IMR-90 (cell line): ENCODE results near the gene RAMP3. TPM values are rescaled to one million over a fixed set of nuclear protein-coding genes. Genes with fewer than 3 reads are reported as not detected.

Source experiments
- ATAC-seq: fragments of 200-7000 bp; cut with Tn5 transposase; 2 replicates; pipeline ENCODE4 v1.9.1; 2020; ENCODE audit warnings: low read depth, mild to moderate bottlenecking, moderate library complexity
- BruUV-seq: library from RNA; stranded (reverse); fragments of 400-500 nt; replicated peaks from 2 replicates; lab custom pipeline; 2021; lab: Mats Ljungman, UMichigan
- CTCF ChIA-PET: fragments of 300-600 bp; formaldehyde crosslinking; extraction: SDS; loops from one replicate; lab custom pipeline; 2021; ENCODE audit warnings: antibody characterized with exemption; lab: Yijun Ruan, JAX
- POLR2A ChIA-PET: fragments of 300-600 bp; sonication (Branson Sonifier 250); formaldehyde crosslinking; loops from one replicate; lab custom pipeline; 2022; ENCODE audit warnings: antibody characterized with exemption; ENCODE audit not compliant: unreplicated experiment; lab: Charles Lee
- DNase-seq: peaks from one replicate; pipeline ENCODE4 v3.0.0; 2013
- H2AFZ ChIP-seq: replicated peaks from 2 replicates; pipeline ENCODE3; 2013; ENCODE audit warnings: low read length, mild to moderate bottlenecking; ENCODE audit not compliant: poor library complexity
- H2AK5ac ChIP-seq: 2 replicates; pipeline ENCODE4 v1.6.1; 2013; ENCODE audit warnings: low read depth, low read length, inconsistent platforms
- H2AK9ac ChIP-seq: replicated peaks from 2 replicates; pipeline ENCODE3; 2013; ENCODE audit warnings: mild to moderate bottlenecking, low read depth, low read length, moderate library complexity; ENCODE audit not compliant: poor library complexity
- H2BK120ac ChIP-seq: 2 replicates; pipeline ENCODE4 v1.6.1; 2013; ENCODE audit warnings: low read depth, low read length, inconsistent platforms
- H2BK15ac ChIP-seq: 3 replicates; pipeline ENCODE4 v1.6.1; 2013; ENCODE audit warnings: low read depth, low read length, inconsistent platforms
- H2BK20ac ChIP-seq: 2 replicates; pipeline ENCODE4 v1.6.1; 2013; ENCODE audit warnings: low read depth, mild to moderate bottlenecking, inconsistent platforms, low read length, moderate library complexity
- H2BK5ac ChIP-seq: 2 replicates; pipeline ENCODE4 v1.6.1; 2013; ENCODE audit warnings: mild to moderate bottlenecking, low read depth, low read length, inconsistent platforms; ENCODE audit not compliant: poor library complexity, severe bottlenecking
- H3K14ac ChIP-seq: replicated peaks from 2 replicates; pipeline ENCODE4 v1.6.1; 2013; ENCODE audit warnings: low read depth, low read length, inconsistent platforms
- H3K18ac ChIP-seq: 2 replicates; pipeline ENCODE4 v1.6.1; 2013; ENCODE audit warnings: low read depth, low read length, control low read depth
- H3K23ac ChIP-seq: 2 replicates; pipeline ENCODE4 v1.6.1; 2013; ENCODE audit warnings: low read depth, low read length, inconsistent platforms
- H3K27ac ChIP-seq: 2 replicates; pipeline ENCODE4 v1.5.1; 2013; ENCODE audit warnings: mild to moderate bottlenecking, control low read depth, low read length; ENCODE audit not compliant: insufficient read depth
- H3K27me3 ChIP-seq: 2 replicates; pipeline ENCODE4 v1.6.1; 2013; ENCODE audit warnings: low read length; ENCODE audit not compliant: control insufficient read depth, insufficient read depth
- H3K36me3 ChIP-seq: 2 replicates; pipeline ENCODE4 v1.6.1; 2013; ENCODE audit warnings: low read length, mixed read lengths; ENCODE audit not compliant: control insufficient read depth, insufficient read depth
- H3K4ac ChIP-seq: 2 replicates; pipeline ENCODE4 v1.6.1; 2013; ENCODE audit warnings: low read depth, low read length, inconsistent platforms
- H3K4me1 ChIP-seq: 2 replicates; pipeline ENCODE4 v1.6.1; 2013; ENCODE audit warnings: low read length, mixed read lengths; ENCODE audit not compliant: control insufficient read depth, insufficient read depth
- H3K4me2 ChIP-seq: 2 replicates; pipeline ENCODE4 v1.6.1; 2013; ENCODE audit warnings: low read depth, mild to moderate bottlenecking, control low read depth, low read length, moderate library complexity
- H3K4me3 ChIP-seq: 2 replicates; pipeline ENCODE4 v1.5.1; 2013; ENCODE audit warnings: low read depth, mild to moderate bottlenecking, control low read depth, low read length, moderate library complexity; ENCODE audit not compliant: insufficient read depth
- H3K56ac ChIP-seq: 2 replicates; pipeline ENCODE4 v1.6.1; 2013; ENCODE audit warnings: low read length, inconsistent platforms; ENCODE audit not compliant: insufficient read depth; ENCODE audit errors: extremely low read depth
- H3K79me1 ChIP-seq, 2 experiments: 2 replicates each; pipeline ENCODE4 v1.6.1; 2013; ENCODE audit warnings: low read length in 2 of 2, inconsistent platforms in 1 of 2, low read depth in 1 of 2
- H3K9ac ChIP-seq: 2 replicates; pipeline ENCODE4 v1.6.1; 2013; ENCODE audit warnings: low read depth, low read length, control low read depth
- H3K9me1 ChIP-seq: 2 replicates; pipeline ENCODE4 v1.6.1; 2013; ENCODE audit warnings: low read length, inconsistent platforms; ENCODE audit not compliant: insufficient read depth
- H3K9me3 ChIP-seq: 2 replicates; pipeline ENCODE4 v1.6.1; 2013; ENCODE audit warnings: low read length; ENCODE audit not compliant: control insufficient read depth, insufficient read depth
- H4K20me1 ChIP-seq: 2 replicates; pipeline ENCODE4 v1.6.1; 2013; ENCODE audit warnings: low read length, inconsistent platforms; ENCODE audit not compliant: insufficient read depth
- H4K5ac ChIP-seq: 2 replicates; pipeline ENCODE4 v1.6.1; 2013; ENCODE audit warnings: mild to moderate bottlenecking, low read depth, low read length, control low read depth
- H4K8ac ChIP-seq, 2 experiments: 2 replicates each; pipeline ENCODE4 v1.6.1; 2013; ENCODE audit warnings: low read depth in 2 of 2, low read length in 2 of 2, control low read depth in 1 of 2, inconsistent platforms in 1 of 2
- H4K91ac ChIP-seq: 2 replicates; pipeline ENCODE4 v1.6.1; 2013; ENCODE audit warnings: low read depth, low read length, inconsistent platforms; ENCODE audit not compliant: insufficient read depth
- BHLHE40 ChIP-seq: fragments of 150-350 bp; IDR thresholded peaks from 2 replicates; pipeline ENCODE4 v1.6.1; 2016; ENCODE audit warnings: mild to moderate bottlenecking, low read depth, low read length
- CEBPB ChIP-seq: IDR thresholded peaks from 2 replicates; pipeline ENCODE4 v1.6.1; 2012; ENCODE audit warnings: low read depth, low read length, improper control_type of control experiment
- CHD1 ChIP-seq: IDR thresholded peaks from 2 replicates; pipeline ENCODE4 v1.6.1; 2012; ENCODE audit warnings: low read depth, low read length, improper control_type of control experiment
- FOS ChIP-seq: fragments of 150-350 bp; IDR thresholded peaks from 2 replicates; pipeline ENCODE4 v1.6.1; 2016; ENCODE audit warnings: low read depth, low read length
- MAFK ChIP-seq: IDR thresholded peaks from 2 replicates; pipeline ENCODE4 v1.6.1; 2012; ENCODE audit warnings: low read depth, low read length, improper control_type of control experiment
- MAZ ChIP-seq: IDR thresholded peaks from 2 replicates; pipeline ENCODE4 v1.6.1; 2012; ENCODE audit warnings: low read depth, mild to moderate bottlenecking, low read length, improper control_type of control experiment, moderate library complexity, borderline replicate concordance
- MXI1 ChIP-seq: IDR thresholded peaks from 2 replicates; pipeline ENCODE4 v1.6.1; 2012; ENCODE audit warnings: low read depth, mild to moderate bottlenecking, low read length, moderate library complexity, borderline replicate concordance
- NFE2L2 ChIP-seq: fragments of 150-350 bp; IDR thresholded peaks from 2 replicates; pipeline ENCODE4 v1.6.1; 2016; ENCODE audit warnings: low read depth, mild to moderate bottlenecking, low read length
- POLR2A ChIP-seq: IDR thresholded peaks from 2 replicates; pipeline ENCODE4 v1.6.1; 2012; ENCODE audit warnings: mild to moderate bottlenecking, low read depth, low read length
- RAD21 ChIP-seq: IDR thresholded peaks from 2 replicates; pipeline ENCODE4 v1.6.1; 2012; ENCODE audit warnings: low read length, improper control_type of control experiment
- RCOR1 ChIP-seq: IDR thresholded peaks from 2 replicates; pipeline ENCODE4 v1.6.1; 2012; ENCODE audit warnings: mild to moderate bottlenecking, low read length, improper control_type of control experiment; ENCODE audit not compliant: insufficient replicate concordance
- RFX5 ChIP-seq: IDR thresholded peaks from 2 replicates; pipeline ENCODE4 v1.8.0; 2012; ENCODE audit warnings: low read depth, mild to moderate bottlenecking, low read length, moderate library complexity
- SMC3 ChIP-seq: fragments of 150-350 bp; IDR thresholded peaks from 2 replicates; pipeline ENCODE4 v1.6.1; 2016; ENCODE audit warnings: low read depth, mild to moderate bottlenecking, antibody characterized with exemption, low read length, moderate library complexity
- WGBS, 2 experiments: methylation state at CpG; one replicate each; pipeline versions ENCODE4 v1.1.5 to v1.1.7; 2013; ENCODE audit warnings: missing lambda C conversion rate in 2 of 2; ENCODE audit not compliant: insufficient read length in 1 of 2; ENCODE audit errors: extremely low coverage in 2 of 2; 5-methylcytosine and 5-hydroxymethylcytosine counted together
- dilution Hi-C: fragments of 300-500 bp; cut with HindIII; formaldehyde crosslinking; loops from one replicate; pipeline ENCODE4 v1.14.3; 2018; ENCODE audit warnings: low sequenced_read_pairs; ENCODE audit not compliant: unreplicated experiment
- in situ Hi-C: fragments of 300-500 bp; cut with MboI; formaldehyde crosslinking; loops from 3 replicates; pipeline ENCODE4 v1.14.3; 2019; ENCODE audit warnings: low sequenced_read_pairs, inconsistent platforms, mixed read lengths
- intact Hi-C: fragments of 100-400 bp; cut with micrococcal nuclease; formaldehyde crosslinking; loops from 2 replicates; pipeline ENCODE4 v1.10.0; 2022
- polyA plus RNA-seq, 3 experiments: library from polyadenylated mRNA; depleted of rRNA; stranded (reverse); fragments of >200 nt; gene quantifications; 2 replicates each; pipeline ENCODE4 v1.2.3, GENCODE V29; 2012; ENCODE audit warnings: low replicate concordance in 1 of 3
- total RNA-seq: library from RNA; depleted of rRNA; stranded (reverse); fragments of >200 nt; gene quantifications from 2 replicates; pipeline ENCODE4 v1.2.3, GENCODE V29; 2012
- TF ChIP-seq, protein P1 (sequence below): fragments of 150-350 bp; IDR thresholded peaks from 2 replicates; pipeline ENCODE4 v1.6.1; 2017; ENCODE audit warnings: mild to moderate bottlenecking, antibody characterized with exemption, low read length, low read depth
- TF ChIP-seq, protein P2 (sequence below): fragments of 150-350 bp; IDR thresholded peaks from 2 replicates; pipeline ENCODE4 v1.6.1; 2016; ENCODE audit warnings: low read depth, mild to moderate bottlenecking, low read length, moderate library complexity, borderline replicate concordance
- TF ChIP-seq, protein P3 (sequence below): conservative IDR thresholded peaks from 2 replicates; pipeline ENCODE4 v1.5.1; 2012; ENCODE audit warnings: mild to moderate bottlenecking, low read depth, low read length, improper control_type of control experiment

The RAMP3 gene
- total and polyA plus RNA-seq, 2 of the 4 experiments (the other 2 are of a cell fraction): not detected

DNA sequence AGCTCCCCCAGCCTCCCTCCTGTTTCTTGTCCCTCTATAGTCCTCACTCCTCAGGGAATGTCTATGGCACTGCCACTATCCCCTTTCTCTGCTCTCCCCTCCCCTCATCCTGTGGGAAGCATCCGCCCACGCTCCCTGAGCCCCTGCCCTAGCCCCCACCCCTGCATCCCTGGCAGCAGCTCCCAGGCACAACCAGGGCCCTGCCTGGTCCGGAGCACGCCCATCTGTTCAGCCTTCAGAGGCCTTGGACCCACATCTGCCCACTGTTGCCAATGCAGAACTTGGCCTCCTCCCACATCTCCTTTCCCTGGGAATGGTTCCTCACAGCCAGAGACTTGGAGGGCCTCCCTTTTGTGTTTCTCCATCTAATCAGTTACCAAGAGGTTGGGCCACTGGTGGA is 25.7 kb upstream of the RAMP3 start:
- Histone ChIP-seq H4K20me1 (no peaks in the 10 kb centered on the region), H3K9me3 (no peaks in the 10 kb centered on the region), H2BK120ac (no peak overlapping the region), H2AFZ (no peak overlapping the region), H3K56ac (no peak overlapping the region), H3K27me3 (peaks cover 23% of the 10 kb centered on the region), H4K8ac (no peak overlapping the region), H4K91ac (no peak overlapping the region), H3K4me1 (no peaks in the 10 kb centered on the region), H2BK15ac (no peak overlapping the region), H3K4me3 (no peak overlapping the region), H4K5ac (no peak overlapping the region), H2BK5ac (no peak overlapping the region), H2AK5ac (no peak overlapping the region), H2AK9ac (no peak overlapping the region), H3K36me3 (no peaks in the 10 kb centered on the region), H3K4ac (no peak overlapping the region), H3K27ac (no peak overlapping the region), H3K23ac (no peak overlapping the region), H3K9ac (no peak overlapping the region), H3K18ac (no peak overlapping the region), H2BK20ac (no peak overlapping the region), H3K14ac (no peak overlapping the region), H3K79me1 (no peaks in the 10 kb centered on the region), H3K4me2 (no peak overlapping the region), H3K9me1 (no peaks in the 10 kb centered on the region; the same call in 1 of the 2 replicates)
- in situ Hi-C loops: loop anchor here (10.0 kb wide), 3 partner anchors 167 to 537 kb away; no protein-coding TSS in a partner anchor
- CTCF ChIA-PET: no interaction called here
- 39% methylated on average over 3 of the region's 4 CpGs; no CpG with 5 or more reads in 1 of the 2 experiments for WGBS, 2 experiments
- no peak for ATAC-seq
- POLR2A ChIA-PET: no interaction called here
- TF ChIP-seq FOS (no peak), CEBPB (no peak), RFX5 (no peak), BHLHE40 (no peak), MXI1 (no peak), MAFK (no peak), MAZ (no peak), POLR2A (no peak), SMC3 (no peak), RAD21 (no peak), RCOR1 (no peak), NFE2L2 (no peak), CHD1 (no peak)
- TF ChIP-seq, protein P1, sequence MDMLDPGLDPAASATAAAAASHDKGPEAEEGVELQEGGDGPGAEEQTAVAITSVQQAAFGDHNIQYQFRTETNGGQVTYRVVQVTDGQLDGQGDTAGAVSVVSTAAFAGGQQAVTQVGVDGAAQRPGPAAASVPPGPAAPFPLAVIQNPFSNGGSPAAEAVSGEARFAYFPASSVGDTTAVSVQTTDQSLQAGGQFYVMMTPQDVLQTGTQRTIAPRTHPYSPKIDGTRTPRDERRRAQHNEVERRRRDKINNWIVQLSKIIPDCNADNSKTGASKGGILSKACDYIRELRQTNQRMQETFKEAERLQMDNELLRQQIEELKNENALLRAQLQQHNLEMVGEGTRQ: no peak
- TF ChIP-seq, protein P2, sequence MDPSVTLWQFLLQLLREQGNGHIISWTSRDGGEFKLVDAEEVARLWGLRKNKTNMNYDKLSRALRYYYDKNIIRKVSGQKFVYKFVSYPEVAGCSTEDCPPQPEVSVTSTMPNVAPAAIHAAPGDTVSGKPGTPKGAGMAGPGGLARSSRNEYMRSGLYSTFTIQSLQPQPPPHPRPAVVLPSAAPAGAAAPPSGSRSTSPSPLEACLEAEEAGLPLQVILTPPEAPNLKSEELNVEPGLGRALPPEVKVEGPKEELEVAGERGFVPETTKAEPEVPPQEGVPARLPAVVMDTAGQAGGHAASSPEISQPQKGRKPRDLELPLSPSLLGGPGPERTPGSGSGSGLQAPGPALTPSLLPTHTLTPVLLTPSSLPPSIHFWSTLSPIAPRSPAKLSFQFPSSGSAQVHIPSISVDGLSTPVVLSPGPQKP: no peak
- TF ChIP-seq, protein P3, sequence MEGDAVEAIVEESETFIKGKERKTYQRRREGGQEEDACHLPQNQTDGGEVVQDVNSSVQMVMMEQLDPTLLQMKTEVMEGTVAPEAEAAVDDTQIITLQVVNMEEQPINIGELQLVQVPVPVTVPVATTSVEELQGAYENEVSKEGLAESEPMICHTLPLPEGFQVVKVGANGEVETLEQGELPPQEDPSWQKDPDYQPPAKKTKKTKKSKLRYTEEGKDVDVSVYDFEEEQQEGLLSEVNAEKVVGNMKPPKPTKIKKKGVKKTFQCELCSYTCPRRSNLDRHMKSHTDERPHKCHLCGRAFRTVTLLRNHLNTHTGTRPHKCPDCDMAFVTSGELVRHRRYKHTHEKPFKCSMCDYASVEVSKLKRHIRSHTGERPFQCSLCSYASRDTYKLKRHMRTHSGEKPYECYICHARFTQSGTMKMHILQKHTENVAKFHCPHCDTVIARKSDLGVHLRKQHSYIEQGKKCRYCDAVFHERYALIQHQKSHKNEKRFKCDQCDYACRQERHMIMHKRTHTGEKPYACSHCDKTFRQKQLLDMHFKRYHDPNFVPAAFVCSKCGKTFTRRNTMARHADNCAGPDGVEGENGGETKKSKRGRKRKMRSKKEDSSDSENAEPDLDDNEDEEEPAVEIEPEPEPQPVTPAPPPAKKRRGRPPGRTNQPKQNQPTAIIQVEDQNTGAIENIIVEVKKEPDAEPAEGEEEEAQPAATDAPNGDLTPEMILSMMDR: no peak
- no TSS peak for BruUV-seq
- intact Hi-C loops: no loop called here
- no peak for DNase-seq
- dilution Hi-C loops: no loop called here
